8988T (cell line): Measurements from ENCODE around the gene ATXN2.

Source experiments
- DNase-seq: peaks from one replicate; pipeline ENCODE4 v3.0.0; 2011

Gene ATXN2

GRCh38 chr12:111448846-111449790 is 150.0 kb downstream of the ATXN2 start:
- DNase-seq = no peak

DNA sequence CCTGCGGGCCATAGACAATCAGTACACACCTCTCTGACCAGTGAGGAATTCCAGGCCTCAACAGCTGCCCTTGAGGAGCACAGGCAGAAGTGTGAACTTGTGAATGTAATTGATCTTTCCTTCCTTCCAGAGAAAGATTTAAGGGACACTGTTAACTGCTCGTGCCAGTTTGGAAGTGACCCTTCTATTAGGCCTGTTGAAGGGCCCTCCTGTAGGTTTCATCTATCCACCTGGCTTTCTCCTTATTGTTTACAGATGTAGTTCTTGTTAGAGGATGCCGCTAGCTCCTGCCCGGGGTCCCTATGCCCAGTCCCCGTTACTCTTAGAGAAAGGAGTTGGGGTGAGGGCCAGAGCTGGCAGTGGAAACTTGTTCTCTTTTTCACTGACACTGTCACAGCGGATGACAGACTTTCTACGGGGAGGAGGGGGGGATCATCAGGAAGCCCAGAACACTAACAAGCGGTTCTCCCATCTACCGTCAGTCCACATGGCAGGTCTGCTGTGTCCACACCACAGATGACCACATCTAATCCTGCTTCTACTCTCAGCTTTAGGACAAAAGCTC is 150.8 kb downstream of the ATXN2 start:
- no peak for DNase-seq

DNA sequence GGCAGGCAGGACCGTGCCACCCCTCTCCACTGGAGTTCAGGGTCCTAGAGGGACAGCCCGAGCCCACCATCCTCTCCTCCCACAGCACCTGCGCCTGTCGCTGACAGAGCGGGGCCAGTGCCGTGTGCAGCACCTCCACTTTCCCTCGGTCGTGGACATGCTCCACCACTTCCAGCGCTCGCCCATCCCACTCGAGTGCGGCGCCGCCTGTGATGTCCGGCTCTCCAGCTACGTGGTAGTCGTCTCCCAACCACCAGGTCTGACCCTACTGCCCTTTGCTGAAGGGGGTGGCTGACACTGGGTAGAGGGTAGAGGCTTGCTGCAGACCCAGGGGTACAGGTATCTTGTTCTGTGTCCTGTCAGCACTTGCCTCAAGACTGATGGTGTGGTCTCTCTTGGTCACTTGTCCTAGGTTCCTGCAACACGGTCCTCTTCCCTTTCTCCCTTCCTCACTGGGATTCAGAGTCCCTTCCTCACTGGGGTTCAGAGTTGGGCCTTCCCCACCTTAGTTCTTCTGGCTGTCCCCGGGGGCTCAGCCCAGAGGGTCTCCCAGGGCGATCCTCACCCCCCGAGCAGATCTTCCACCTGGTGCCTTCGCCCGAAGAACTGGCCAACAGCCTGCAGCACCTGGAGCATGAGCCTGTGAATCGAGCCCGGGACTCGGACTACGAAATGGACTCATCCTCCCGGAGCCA is 151.4 kb downstream of the ATXN2 start:
- no peak for DNase-seq

DNA sequence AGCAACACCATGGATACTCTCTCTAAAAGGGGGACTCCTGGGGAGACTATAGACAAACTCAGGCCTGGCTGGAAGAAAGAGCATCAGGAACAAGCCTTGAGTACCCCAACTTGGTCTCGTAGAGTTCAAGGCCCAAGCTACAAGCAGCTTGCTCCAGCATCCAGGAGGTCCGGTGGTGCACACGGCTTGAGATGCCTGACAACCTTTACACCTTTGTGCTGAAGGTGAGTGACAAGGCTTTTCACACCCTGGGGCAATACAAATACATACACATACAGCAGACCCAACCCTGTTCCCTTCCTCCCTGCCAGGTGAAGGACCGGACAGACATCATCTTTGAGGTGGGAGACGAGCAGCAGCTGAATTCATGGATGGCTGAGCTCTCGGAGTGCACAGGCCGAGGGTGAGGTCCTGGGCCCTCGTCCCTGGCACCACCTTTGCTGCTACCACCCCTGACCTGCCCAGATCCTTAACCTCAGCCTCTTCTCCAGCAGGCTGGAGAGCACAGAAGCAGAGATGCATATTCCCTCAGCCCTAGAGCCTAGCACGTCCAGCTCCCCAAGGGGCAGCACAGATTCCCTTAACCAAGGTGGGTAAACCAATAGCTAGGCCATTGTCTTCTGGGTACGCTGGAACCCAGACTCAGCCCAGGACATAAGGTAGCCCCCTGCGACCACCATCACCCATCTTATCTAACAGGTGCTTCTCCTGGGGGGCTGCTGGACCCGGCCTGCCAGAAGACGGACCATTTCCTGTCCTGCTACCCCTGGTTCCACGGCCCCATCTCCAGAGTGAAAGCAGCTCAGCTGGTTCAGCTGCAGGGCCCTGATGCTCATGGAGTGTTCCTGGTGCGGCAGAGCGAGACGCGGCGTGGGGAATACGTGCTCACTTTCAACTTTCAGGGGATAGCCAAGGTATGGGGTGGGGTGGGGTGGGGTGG is 152.2 kb downstream of the ATXN2 start:
- no peak for DNase-seq

GRCh38 chr12:111445726-111446581 is 153.2 kb downstream of the ATXN2 start:
- DNase-seq = no peak

DNA sequence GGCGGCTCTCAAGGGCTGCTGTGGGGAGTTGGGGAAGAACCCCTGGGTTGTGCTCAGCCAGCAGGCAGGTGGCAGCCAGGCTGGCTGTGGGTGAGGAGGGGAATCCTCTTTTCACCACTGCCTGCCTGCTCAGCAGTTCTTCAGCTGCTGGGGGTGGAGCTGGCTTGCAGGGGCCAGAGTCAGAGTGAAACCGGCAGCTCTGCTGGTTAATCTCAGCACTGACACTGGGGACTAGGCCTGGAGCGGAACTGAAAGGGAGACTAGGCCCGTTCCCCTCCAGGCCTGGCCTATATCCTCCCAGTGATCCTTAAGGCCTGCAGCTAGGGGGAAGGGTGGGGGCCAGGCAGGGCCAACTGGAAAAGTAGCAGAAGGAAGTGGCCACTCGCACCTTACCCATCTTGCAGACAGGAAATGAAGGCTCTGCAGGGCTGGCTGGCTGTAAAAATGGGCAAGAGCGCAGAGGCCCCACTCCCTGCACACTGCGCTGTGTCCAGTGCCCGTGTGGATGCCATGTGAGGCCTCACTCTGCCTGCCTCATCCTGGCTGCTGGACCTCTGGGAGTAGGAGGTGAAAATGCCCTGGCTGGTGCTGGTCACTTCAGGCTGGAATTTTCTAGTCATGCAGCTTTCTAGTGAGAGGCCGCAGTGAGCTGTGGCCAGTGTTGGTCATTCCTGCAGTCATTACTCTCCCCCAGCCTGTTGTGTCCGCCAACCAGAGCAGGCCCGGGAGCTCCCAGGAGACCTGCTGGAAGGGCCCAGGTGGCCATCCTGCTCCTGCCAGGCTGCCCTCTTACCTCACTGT is 154.0 kb downstream of the ATXN2 start:
- DNase-seq = no peak

DNA sequence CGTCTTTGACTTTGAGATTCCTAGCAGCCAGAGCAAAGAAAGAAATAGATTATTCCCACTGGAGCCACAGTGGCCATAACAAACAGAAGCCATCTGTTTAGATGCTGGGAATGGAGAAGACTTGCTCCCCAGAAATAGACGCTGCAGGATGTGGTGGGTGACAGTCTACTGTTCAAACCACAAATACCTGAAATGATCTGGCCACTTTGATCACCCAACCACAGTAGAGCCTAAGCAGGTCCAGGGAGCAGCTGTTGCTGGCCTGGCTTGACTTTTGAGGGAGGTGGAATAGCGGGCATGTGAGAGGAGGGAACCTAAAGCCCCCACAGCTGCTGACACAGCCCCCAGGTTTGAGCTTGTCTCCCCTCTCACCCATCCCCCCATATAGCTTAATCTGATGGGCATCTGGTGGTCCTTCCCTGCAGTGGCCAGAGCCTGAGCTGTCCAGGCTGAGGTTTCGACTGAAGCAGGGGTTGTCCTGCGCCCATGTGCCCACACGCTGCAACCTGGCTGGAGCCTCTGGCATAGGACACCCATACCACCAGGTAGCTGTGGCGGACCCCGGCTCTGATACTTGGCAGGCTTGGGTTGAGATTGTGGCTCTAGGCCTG is 154.7 kb downstream of the ATXN2 start:
- no peak for DNase-seq

DNA sequence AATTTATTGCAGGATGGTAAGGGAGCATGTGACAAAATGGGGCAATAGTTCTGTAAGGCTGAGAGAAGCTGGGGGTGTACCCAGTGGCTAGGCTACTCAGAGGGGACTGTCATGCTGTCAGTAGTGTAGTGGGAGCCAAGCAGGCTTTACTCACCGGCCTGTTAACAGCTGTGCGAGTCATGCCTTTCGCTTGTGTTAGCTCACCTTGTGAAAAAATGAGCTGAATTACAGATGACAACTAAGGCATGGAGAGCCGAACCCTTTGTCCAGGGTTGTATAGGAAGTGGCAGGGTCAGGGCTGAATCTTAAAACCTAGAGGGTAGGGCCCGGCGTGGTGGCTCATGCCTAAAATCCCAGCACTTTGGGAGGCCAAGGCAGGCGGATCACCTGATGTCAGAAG is 155.5 kb downstream of the ATXN2 start:
- DNase-seq = no peak

GRCh38 chr12:111443086-111443485 is 156.0 kb downstream of the ATXN2 start:
- DNase-seq = no peak

GRCh38 chr12:111442301-111443045 is 156.6 kb downstream of the ATXN2 start:
- DNase-seq = no peak

DNA sequence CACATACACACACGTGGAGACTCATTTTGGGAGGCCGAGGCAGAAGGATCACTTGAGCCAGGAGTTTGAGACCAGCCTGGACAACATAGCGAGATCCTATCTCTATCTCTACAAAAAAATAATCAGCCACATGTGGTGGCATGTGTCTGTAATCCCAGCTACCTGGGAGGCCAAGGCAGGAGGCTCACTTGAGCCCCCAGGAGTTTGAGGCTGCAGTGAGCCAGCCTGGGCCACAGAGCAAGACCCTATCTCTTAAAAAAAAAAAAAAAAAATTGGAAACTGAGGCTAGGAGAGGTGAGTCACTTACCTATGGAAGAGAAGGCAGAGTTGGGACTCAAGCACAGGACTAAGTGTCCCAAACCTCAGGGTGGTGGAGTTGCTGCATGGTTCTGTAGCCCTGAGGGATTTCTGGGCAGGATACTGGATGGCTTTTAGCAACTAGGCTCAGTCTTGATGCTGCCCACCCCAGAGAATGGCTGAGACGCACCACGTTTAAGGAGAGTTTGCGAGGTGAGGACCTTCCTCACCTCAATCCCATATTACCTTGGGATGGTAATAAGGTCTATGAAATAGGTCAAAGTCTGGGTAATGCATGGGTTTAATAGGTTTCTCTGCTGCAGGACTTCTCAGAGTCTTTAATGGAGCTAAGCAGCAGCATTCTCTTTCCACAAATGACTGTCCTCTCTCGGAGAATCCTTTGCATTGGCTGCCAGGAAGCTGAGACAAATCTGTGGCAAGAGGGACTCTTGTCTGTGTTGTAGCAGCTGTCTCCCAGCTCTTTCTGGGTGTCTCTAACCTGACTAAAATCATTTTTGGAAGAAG is 157.8 kb downstream of the ATXN2 start:
- no peak for DNase-seq

DNA sequence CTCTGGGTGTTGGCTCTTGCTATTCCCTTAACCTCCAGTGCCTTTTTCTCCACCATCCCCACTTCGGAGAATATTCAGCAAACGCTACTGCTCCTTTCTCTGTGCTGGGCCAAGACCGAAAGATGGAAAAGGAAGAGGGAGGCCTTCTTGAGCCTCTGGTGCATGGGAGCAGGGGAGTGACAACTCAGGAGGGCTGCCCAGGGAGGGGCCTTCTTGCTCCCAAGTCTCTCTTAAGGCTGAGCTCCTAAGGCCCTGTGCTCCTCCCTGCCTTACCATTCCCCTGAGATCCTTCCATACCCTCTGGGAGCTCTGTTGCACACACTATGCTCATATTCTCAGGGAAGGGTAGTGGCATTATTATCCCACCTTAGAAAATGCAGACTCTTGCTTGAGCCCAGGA is 158.5 kb downstream of the ATXN2 start:
- DNase-seq = no peak

- no peak for DNase-seq
Measured at GRCh38 chr12:111440152-111440551, 159.0 kb downstream of the ATXN2 start.

GRCh38 chr12:111439657-111440151 is 159.4 kb downstream of the ATXN2 start:
- DNase-seq = no peak

DNA sequence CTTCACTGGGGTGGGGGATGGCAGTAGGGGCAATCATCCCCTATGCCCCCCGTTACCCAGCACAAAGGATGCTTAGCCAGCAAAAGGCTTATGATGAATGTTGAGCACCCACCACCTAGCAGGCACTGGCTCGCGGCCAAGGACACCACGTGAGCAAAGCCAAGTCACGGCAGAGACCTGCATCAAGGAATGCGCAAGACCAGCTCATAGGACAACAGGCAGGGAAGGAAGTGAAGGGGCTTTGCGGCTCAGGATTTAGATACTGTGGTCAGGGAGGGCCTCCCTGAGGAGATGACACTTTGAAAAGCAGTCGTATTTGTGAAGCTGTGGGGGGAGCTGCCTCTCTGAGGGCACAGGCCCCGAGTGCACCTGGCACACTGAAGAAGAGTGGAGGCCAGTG is 160.6 kb downstream of the ATXN2 start:
- no peak for DNase-seq

- no peak for DNase-seq
Measured at GRCh38 chr12:111437816-111438454, 161.2 kb downstream of the ATXN2 start.

DNA sequence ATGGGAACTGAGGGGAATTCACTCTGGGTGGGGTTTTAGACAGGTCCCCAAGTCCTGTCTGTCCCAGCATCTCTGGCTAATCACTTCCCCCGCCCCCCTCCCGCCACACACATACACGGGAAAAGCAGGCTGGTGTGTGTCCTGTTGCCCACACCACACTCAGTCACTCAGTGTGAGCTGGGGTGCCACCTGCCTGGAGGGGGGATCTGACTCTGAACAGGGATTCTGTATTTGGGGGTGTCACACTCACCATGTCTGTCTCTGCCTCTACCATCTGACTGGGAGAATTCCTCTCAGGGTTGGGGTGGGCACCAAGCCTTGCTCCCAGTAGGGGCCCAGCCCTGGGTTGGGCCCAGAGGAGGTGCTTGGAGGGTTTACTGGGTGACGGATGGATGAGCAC is 162.3 kb downstream of the ATXN2 start:
- no peak for DNase-seq

DNA sequence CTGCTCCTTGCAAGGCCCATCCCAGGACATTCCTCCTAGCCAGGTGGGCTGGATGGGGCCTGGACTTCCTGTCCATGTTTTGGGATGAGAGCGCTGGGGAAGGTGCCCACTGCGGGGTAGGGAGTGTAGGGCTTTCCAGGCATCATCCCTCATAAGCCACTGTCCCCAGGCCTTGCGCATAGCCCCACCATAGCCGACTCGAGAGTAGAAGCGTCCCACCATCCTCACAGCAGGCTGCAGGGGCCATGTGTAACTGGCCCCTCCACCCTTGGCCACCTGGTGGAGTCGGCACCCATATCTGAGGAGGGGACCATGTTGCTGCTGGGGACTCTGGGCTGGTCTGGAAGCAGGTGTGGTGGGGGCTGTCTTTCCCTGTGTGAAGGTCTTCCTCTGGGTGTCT is 162.8 kb downstream of the ATXN2 start:
- no peak for DNase-seq
